GF-D8 (cell line): ENCODE measurements around the gene TTLL4.

Experiments used
- DNase-seq: peaks from one replicate; lab custom pipeline; 2025; lab: John Stamatoyannopoulos, UW

Gene TTLL4

DNA sequence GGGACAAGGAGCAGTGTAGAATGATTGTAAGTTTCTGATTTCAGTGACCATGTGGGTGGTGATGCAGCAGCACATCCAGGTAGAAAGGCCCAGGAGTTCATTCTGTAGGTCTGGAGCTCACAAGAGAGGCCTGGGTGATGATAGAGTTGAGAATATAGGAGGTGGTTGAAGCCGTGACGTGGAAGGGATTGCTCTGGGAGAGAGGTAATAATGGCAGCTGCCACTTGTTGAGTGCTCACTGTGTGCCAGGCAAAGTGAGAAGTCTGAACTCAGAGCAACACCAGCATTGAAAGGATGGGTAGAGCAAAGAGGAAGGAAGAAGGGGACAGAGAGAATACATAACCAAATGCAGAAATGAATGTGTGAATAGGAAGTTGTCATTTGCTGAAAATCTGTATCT is 3.3 kb downstream of the TTLL4 start:
- DNase-seq, result no peak

DNA sequence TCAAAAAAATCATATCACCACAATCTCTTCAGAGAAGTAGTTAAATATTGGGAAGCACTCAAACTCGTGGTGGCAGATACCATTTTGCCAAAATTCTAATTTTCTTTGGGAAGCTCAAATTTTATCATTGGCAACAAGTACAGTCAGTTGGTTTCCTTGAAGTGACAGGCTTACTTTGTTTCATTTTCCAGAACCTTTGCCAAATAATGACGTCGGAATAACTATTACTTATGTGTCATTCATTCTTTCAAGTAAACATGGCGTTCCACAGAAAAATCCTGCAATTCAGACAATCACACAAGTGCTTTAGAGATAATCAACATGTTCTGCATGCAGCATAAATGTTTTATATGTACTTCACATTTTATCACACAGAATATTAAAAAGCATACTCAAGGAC is 5.4 kb downstream of the TTLL4 start:
- no peak for DNase-seq

DNA sequence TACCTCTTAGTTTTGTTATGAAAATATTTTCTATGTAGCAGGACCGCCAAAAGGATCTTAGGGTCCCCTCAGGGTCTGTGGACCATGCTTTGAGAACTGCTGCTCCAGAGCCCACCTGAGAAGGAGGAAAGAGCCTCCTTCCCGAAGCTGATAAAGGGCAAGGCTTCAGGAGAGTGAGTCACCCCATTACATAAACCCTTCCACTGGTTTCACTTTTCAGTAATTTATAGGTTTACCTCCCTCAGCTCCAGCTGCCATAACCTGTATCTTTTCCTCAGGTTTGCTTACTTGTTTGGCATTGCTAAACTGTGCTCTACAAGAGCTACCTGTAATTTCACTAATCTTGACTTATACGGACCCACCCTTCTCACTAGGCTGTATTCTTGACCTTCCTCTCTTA is 6.6 kb downstream of the TTLL4 start:
- no peak for DNase-seq

DNA sequence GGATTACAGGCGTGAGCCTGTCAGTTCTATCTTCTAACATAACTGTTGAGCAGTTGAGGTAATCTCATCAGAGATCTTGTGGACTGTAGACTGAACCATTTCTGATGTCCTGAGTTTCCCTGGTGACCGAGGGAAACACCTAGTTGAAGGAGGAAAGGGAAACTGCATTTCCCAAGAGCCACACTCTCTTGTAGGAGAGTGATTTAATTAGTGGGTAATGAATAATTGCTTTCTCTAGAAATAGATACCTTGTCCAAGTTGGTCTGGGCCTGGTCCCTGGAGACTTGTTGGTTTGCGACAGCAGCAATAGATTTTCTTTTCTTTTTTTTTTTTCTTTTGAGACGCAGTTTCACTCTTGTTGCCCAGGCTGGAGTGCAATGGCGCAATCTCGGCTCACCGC is 7.4 kb downstream of the TTLL4 start:
- DNase-seq, result no peak

DNA sequence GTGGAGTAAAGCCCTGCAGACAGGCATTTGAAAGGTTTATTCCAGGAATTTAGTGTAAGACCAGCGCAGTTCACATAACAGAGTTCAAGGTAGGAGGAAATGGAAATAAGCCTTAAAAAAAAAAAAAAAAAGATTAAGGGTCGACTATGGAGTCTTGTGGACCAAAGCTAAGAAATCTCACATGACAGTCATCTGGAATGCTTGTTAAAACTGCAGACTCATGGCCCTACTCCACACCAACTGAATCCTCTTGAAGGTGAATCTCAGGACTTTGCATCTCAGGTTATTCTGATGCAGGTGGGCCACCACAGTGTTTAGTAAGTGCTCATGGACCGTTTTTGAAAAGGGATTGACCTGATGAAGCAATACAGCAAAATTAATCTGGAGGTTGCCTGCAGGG is 8.8 kb downstream of the TTLL4 start:
- no peak for DNase-seq

DNA sequence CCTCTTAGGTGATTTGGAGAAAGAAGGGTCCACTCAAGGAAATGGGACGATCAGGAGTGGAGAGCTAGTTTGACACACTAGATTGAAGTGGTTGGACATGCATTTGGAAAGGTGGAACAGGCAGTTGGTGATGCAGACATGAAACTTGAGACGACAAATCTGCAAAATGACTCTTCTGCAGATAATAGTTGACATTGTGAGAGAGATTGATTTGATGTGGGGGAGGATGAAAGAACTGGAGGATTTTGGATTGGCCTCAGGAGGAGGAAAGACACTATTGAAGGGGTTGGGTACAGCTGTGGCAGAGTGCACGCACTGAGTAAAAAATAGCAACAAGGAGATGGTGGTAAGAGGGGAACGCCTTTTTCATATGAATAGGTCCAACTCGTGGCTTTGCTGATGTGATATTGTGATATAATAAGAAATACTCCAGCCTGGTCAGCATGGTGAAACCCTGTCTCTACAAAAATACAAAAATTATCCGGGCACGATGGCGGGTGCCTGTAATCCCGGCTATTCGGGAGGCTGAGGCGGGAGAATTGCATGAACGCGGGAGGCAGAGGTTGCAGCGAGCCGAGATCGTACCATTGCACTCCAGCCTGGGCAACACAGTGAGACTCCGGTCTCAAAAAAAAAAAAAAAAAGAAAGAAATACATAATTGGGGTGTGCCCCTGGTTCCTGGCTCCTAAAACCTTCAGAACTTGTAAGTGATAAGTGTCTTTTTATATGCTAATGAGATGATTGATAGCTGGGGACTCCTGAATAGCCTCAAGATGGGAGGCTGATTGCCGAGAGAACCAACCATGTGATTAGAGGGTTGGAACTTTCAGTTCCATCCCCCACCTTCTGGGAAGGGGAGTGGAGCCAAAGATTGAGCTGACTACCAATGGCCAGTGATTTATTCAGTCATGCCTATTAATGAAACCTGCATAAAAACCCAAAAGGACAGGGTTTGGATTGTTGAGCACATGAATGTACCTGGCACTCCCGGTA is 9.7 kb downstream of the TTLL4 start:
- no peak for DNase-seq

DNA sequence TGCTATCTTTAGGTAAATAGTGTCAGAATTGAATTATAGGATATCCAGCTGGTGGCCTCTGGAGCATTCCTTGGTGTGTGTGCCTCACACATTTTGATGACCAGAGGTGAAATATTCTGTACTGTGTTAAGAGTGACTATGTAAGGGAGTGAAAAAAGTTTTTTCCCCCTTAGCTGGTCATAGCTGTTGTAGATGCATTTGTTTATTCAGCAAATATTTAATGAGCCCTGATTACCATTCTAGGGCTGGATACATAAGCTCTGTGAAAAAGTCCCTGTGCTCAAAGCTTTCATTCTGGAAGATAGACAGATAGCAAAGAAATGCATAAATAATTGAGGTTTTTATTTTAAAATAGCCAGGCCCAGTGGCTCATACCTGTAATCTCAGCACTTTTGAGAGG is 10.9 kb downstream of the TTLL4 start:
- DNase-seq, result no peak

DNA sequence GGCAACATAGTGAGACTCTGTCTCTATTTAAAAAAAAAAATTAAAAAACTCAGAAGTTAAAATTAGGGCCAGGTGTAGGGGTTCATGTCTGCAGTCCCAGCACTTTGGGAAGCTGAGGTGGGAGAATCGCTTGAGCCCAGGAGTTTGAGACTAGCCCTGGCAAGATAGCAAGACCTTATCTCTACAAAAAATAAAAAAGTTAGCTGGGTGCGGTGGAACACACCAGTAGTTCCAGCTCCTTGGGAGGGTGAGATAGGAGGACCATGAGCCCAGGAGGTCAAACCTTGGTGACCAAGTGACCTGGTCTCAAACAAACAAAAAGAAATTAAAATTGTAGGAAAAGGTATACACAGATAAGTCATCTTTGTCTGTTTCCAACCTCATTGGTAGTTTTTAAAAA is 11.3 kb downstream of the TTLL4 start:
- DNase-seq, result no peak

DNA sequence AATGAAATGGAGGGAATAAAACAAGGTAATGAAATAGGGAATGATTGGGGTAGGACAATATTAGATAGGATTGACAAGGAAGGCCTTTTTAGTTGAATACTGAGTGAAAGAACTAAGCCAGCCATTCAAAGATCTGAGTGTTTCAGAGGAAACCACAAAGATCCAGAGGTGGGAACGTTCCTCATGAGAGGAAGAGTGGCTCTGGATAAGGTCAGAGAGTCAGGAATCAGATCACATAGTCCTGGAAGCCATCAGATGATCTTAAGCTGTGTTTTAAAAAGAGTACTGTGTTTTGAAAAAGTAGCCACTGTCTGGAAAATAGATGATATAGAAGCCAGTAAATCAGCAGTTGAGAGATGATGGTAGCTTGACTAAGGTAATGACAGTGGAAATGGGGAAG is 11.8 kb downstream of the TTLL4 start:
- DNase-seq, result no peak

DNA sequence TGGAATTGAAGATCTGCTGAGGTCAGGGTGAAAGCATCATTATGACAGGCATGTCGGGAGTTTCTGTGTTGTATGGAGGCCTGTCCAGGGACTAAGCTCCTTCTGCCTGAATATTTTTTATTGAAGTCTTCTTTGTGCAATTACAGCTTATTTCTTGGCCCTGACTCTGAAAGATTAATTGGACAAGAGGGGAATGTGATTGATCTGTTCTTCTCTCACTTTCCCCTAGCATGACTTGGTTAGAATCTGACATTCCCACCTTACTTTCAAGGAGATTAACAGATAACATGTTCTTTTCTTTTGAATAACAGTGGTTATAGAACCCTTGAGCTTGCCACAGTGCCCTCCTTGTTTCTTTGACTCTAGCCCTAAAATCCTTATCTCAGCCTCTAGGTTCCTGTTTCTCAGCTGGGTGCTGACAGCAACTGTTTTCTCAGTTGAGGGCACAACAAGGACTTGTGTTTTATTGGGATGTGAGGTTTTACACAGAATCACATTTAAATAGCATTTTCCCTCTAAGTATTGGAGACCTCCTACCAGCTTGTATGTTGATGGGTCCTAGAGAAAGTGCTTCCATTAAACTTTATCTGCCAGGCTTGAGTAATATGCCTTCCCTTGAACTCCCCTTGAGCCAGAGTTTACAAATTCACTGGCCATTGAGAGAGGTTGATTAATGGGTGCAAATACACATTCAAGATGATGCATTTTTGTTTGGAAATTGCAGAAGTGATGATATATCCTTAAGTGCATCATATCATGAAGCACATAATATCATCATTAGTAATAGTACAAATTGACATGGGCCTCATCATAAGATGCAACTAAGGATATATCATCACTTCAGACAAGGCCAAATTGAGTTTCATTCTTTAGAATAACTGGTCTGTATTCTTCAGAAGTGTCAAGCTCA is 12.5 kb downstream of the TTLL4 start:
- DNase-seq, result peak; percentile 46

DNA sequence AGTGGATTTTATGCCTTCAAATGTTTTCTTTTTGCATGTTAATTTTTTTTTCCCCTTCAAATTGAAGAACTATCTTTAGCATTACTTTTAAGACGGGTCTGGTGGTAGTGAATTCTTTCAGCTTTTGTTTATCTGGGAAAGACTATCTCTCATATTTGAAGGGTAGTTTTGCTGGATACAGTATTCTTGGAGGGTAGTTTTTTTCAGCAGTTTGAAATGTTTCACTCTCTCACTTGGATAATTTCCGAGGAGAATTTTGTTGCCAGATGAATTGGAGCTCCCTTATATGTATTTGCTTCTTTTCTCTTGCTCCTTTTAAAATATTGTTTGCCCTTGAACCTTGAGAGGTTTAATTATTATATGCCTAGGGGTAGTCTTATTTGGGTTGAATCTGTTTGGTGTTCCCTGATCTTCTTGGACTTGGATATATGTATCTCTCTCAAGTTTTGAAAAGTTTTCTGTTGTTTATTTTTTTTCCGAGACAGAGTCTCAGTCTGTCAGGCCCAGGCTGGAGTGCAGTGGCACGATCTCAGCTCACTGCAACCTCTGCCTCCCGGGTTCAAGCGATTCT is 15.5 kb downstream of the TTLL4 start:
- no peak for DNase-seq

DNA sequence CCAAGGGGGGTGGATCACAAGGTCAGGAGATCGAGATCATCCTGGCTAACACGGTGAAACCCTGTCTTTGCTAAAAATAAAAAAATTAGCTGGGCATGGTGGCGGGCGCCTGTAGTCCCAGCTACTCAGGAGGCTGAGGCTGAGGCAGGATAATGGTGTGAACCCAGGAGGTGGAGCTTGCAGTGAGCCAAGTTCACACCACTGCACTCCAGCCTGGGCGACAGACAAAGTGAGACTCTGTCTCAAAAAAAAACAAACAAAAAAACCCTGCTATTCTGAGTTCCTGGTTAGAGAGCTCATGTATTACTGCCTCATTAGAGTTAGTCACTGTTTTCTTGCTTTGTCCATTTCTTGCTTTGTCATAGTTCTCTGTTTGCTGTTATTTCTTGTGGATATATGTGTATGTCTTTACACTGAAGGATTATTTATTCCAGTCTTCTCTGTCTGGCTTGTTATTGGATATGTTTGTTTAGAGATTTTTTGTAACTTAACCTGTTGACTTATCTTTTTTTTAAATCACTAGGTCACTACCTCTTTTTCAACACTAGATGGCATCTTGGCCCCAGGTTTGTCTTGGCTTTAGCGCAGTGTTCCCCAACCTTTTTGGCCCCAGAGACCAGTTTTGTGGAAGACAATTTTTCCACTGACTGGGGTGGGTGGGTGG is 17.0 kb downstream of the TTLL4 start:
- peak; percentile 23 for DNase-seq

DNA sequence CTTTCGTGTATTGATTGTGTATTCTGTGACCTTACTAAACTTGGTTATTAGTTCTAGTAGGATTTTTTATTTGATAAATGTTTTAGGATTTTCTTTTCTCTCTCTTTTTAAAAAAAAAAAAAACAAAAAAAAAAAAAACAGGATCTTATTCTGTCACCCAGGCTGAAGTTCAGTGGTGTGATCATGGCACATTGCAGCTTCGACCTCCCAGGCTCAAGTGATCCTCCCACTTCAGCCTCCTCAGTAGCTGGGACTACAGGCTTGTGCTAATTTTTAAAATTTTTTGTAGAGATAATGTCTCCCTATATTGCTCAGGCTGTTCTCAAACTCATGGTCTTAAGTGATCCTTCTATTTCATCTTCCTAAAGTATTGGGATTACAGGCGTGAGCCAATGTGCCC is 19.0 kb downstream of the TTLL4 start:
- DNase-seq, result no peak

DNA sequence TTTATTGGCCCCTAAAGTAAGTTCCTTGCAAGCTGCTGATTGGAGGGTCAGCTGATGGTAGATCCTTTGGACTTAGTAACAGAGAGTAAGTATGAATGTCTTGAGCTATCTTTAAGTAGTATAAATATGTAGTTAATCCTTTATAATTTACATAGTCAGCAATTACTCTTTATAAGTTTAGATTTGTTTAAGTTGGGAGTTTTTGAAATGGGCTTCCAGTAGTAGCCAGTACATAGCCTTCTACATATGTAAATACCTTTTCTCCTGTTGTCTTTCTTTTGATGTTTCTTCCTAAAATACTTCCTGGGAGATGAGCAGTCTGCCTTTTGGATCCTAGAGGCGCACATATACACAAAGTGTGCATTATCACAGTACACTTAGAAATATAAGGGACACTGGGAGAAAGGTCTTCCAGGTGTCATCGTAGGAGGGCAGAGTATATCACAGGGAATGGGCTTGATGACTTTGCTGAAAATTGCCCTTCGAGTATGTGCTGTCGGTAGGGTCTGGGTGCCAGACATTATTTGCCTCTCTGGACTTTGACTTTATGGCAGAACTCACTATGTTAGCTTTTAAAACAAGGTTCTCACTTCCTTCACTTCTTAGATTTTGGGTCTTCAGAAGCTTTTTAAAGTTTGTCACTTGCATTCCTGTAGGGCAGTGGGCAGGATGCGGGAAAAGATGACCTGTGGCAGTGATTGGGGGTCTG is 21.6 kb downstream of the TTLL4 start:
- no peak for DNase-seq

DNA sequence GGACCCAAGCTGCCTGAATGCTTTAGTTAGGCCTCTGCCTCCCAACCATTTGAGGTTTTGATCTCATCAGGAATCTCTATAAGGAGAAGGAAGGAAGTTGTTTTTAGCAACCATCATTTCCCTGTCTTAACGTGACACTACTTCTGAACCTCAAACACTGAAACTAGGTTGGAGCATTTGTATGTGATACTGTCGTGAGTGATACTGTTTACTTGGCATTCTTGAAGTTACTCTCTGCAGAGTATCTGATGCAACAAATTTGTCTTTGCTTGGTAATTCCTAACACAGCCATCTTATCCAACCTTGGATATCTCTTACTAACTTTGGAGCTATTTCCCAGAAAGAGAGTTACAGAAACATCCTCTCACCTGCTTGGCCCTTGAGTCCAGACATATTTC is 22.1 kb downstream of the TTLL4 start:
- DNase-seq, result no peak

DNA sequence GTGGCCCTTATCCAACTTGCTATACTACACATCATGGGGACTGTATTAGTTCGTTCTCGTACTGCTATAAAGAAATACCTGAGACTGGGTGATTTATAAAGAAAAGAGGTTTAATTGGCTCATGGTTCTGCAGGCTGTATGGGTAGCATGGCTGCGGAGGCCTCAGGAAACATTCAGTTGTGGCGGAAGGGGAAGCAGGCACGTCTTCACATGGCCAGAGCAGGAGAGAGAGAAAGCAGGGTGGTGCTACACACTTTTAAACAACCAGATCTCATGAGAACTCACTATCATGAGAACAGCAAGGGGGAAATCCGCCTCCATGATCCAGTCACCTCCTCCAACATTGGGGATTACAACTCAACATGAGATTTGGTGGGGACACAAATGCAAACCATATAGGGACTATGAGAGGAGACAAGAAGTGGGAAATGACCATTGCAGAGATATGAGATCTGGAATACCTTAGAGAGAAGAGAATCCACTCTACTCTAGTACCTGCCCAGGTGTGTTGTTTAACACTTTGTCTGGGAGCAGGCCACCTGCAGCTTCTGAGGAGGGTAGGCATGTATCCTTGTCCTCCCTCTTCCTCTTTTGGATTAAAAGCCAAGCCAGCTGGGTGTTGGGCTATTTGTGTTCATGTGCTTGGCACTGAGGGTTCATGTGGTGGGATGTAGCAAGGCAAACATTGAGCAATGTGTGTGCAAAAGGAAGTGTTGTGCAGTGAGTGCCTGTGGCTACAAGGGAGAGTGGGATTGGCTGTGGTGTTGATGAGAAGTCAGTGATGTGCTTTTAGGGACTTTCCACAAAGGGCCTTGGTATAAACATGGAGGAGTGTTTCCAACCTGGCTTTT is 22.8 kb downstream of the TTLL4 start:
- DNase-seq, result peak; percentile 97

DNA sequence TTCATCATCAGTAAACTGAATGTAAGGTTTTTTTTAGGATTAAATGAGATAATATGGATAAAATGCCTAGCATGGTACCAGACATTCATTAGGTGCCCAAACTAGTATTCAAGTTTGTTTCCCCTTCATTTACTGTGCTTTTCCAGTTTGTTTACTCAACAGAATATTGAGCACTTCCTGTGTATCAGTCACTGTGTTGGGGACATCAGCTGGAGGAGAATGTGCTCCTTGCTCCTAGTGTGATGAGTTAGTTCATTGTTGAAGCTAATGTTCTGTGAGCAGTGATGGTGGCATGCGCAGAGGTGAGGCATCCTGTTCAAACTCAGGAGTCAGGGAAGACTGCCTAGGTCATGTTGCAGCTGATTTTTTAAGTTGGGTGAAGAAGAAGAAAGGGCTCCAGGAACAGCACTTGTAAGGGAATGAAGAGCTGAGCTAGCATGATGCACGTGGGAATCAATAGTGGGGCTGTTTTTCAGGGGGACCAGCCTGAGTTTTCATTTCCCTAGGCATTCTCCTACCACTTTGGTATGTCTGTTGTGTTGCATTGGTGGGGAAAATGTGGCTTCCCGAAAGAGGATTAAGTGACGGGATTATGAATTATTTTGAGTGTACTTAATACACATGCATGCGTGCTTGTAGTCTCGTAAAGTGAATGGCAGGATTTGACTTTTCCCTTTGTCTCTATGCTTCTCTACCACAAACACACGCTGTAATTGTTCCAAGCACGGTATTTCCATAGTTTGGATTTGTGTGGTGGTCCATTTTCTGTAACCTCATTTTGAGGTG is 23.7 kb downstream of the TTLL4 start:
- no peak for DNase-seq

DNA sequence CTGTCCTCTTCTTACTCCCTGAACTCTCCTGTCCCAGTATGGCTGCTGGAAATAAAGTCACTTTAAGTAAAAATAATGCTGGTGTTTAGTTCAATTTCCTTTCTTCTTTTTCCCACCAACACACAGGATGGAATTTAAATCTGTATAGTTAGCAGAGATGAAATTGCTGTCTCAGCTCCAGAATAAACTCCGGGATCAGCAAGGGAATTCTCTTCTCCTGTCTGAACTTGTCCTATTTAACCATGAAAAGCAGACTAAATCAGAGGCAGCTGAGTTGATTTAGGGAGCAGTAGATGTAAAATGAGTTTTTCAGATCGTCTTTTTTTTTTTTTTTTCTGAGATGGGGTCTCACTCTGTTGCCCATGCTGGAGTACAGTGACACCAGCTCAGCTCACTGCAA is 25.9 kb downstream of the TTLL4 start:
- DNase-seq, result no peak

DNA sequence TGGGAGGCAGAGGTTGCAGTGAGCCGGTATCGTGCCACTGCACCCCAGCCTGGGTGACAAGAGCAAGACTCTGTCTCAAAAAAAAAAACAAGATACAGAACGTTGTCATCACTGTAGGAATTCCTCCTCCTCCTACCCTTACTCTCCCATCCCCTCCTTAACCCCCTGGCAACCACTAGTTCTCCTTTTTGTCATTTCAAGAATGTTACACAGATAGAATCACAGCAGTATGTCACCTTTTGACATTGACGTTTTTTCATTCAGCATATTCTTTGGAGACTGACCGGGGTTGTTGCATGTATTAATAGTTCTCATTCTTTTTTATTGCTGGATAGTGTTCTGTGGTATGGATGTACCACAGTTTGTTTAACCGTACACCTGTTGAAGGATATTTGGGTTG is 32.4 kb downstream of the TTLL4 start:
- DNase-seq, result no peak

DNA sequence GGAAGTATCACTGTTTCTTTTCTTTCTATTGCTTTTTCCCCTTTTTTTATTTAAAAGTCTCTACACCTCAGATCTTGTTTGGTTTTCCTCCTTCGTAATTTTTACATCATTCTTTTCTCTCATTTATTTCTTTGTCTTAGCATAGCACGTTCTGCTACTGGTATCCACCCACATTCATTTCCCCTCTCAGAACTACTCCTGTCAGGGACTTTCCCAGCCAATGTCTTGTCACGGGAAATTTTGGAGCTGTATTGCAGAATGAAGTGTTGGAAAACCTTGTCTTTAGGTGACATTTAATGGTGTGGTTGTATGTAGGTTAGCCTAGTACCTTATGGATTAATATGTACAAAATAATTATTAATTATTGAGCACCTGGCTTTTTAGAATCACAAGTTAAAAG is 34.0 kb downstream of the TTLL4 start:
- DNase-seq, result no peak
